Suprapubic skin (tissue), 4 donors: ENCODE results near the gene MFSD1.

ENCODE experiments used
- CTCF ChIP-seq, 2 donors: fragments of 200-600 bp in 1 of 2; fragments of 450-650 bp in 1 of 2; sonication (generic) in 1 of 2; IDR thresholded peaks; one replicate each; pipeline ENCODE4 v1.5.1; 2016 to 2019; ENCODE audit warnings: antibody characterized with exemption in 2 of 2, mild to moderate bottlenecking in 1 of 2, moderate library complexity in 1 of 2
- EP300 ChIP-seq: sonication (generic); formaldehyde crosslinking; IDR thresholded peaks from one replicate; pipeline ENCODE4 v1.6.1; 2017; ENCODE audit warnings: antibody characterized with exemption
- POLR2A ChIP-seq, 2 donors: fragments of 450-650 bp; IDR thresholded peaks; one replicate each; pipeline ENCODE4 v1.6.1; 2017; ENCODE audit warnings: antibody characterized with exemption in 2 of 2, mild to moderate bottlenecking in 2 of 2, moderate library complexity in 2 of 2
- POLR2AphosphoS5 ChIP-seq, 3 donors: sonication (generic); formaldehyde crosslinking; IDR thresholded peaks; one replicate each; pipeline ENCODE4 v1.6.1; 2017; ENCODE audit warnings: antibody characterized with exemption in 3 of 3

GRCh38 chr3:158782283-158782989 lies 19.4 kb upstream of the MFSD1 start:
- TF ChIP-seq CTCF (IDR thresholded peaks at IDR 0.05): no peak
- TF ChIP-seq POLR2A (IDR thresholded peaks at IDR 0.05): no peak
- no peak for TF ChIP-seq EP300
- TF ChIP-seq POLR2AphosphoS5 (IDR thresholded peaks at IDR 0.05): no peak
